Urothelium cell line (cell line): ENCODE data around the gene SH3BGRL2.
"Not testable (repeated sequence)": the region's sequence is repeated elsewhere in the genome, so short reads cannot be mapped to it uniquely, and the experiment has no call there.

Experiments
- DNase-seq: peaks from one replicate; pipeline ENCODE4 v3.0.0; 2011; ENCODE audit warnings: low spot score, mixed read lengths
- FAIRE-seq: peaks from 2 replicates; lab custom pipeline; 2011; peaks lifted over from hg19 to GRCh38; lab: Jason Lieb, UNC

SH3BGRL2 gene

GRCh38 chr6:79647741-79648140 is 16.6 kb downstream of the SH3BGRL2 start:
- FAIRE-seq = no peak
- no peak for DNase-seq

- FAIRE-seq (no peak), DNase-seq (no peak)
Observed at GRCh38 chr6:79648328-79648727, 17.2 kb downstream of the SH3BGRL2 start.

- FAIRE-seq (no peak), DNase-seq (no peak)
Observed at GRCh38 chr6:79649016-79649415, 17.9 kb downstream of the SH3BGRL2 start.

GRCh38 chr6:79650950-79651349 is 19.8 kb downstream of the SH3BGRL2 start:
- FAIRE-seq (no peak), DNase-seq (no peak)

- FAIRE-seq (no peak), DNase-seq (no peak)
Observed at GRCh38 chr6:79656134-79656533, 25.0 kb downstream of the SH3BGRL2 start.

GRCh38 chr6:79657238-79657637 is 26.1 kb downstream of the SH3BGRL2 start:
- DNase-seq (no peak), FAIRE-seq (no peak)

- not testable (repeated sequence) for DNase-seq, FAIRE-seq
Observed at GRCh38 chr6:79663655-79664054, 32.5 kb downstream of the SH3BGRL2 start.

GRCh38 chr6:79665725-79666551 is 34.8 kb downstream of the SH3BGRL2 start:
- FAIRE-seq (no peak), DNase-seq (no peak)

- FAIRE-seq (no peak), DNase-seq (no peak)
Observed at GRCh38 chr6:79666634-79667033, 35.5 kb downstream of the SH3BGRL2 start.

- DNase-seq = no peak
- FAIRE-seq = no peak
Observed at GRCh38 chr6:79668381-79668780, 37.3 kb downstream of the SH3BGRL2 start.

GRCh38 chr6:79669766-79670165 is 38.6 kb downstream of the SH3BGRL2 start:
- no peak for FAIRE-seq

GRCh38 chr6:79670789-79671188 is 39.7 kb downstream of the SH3BGRL2 start:
- no peak for DNase-seq
- no peak for FAIRE-seq

More at GRCh38 chr6:79669766-79670165, 38.6 kb downstream of the SH3BGRL2 start:
- no peak for DNase-seq

- DNase-seq (no peak), FAIRE-seq (no peak)
Observed at GRCh38 chr6:79671600-79672266, 40.6 kb downstream of the SH3BGRL2 start.

GRCh38 chr6:79672631-79673111 is 41.5 kb downstream of the SH3BGRL2 start:
- DNase-seq (peak; percentile 7), FAIRE-seq (no peak)

- no peak for FAIRE-seq
- DNase-seq = no peak
Observed at GRCh38 chr6:79673947-79674346, 42.8 kb downstream of the SH3BGRL2 start.

GRCh38 chr6:79676785-79677736 is 45.9 kb downstream of the SH3BGRL2 start:
- no peak for FAIRE-seq
- no peak for DNase-seq

- FAIRE-seq, DNase-seq: not testable (repeated sequence)
Observed at GRCh38 chr6:79682682-79683081, 51.6 kb downstream of the SH3BGRL2 start.

- FAIRE-seq = no peak
- DNase-seq = no peak
Observed at GRCh38 chr6:79684876-79685275, 53.7 kb downstream of the SH3BGRL2 start.

GRCh38 chr6:79686707-79687309 is 55.7 kb downstream of the SH3BGRL2 start:
- DNase-seq (no peak), FAIRE-seq (no peak)

GRCh38 chr6:79687759-79688158 is 56.6 kb downstream of the SH3BGRL2 start:
- no peak for DNase-seq
- no peak for FAIRE-seq
